Smooth muscle cell (in vitro differentiated cells): ENCODE measurements around the gene NUP160. TPM values are rescaled to one million over a fixed set of nuclear protein-coding genes. Genes with fewer than 3 reads are reported as not detected.

Source experiments
- DNase-seq: peaks from one replicate; lab custom pipeline; 2025; ENCODE audit not compliant: unreplicated experiment; lab: John Stamatoyannopoulos, UW
- H2AFZ ChIP-seq: fragments of 200-600 bp; sonication (generic); 2 replicates; pipeline ENCODE4 v1.6.0; 2016; ENCODE audit warnings: antibody characterized with exemption, low read depth, mild to moderate bottlenecking
- H3F3A ChIP-seq: fragments of 200-600 bp; sonication (generic); 2 replicates; pipeline ENCODE4 v1.6.0; 2017; ENCODE audit warnings: antibody characterized with exemption, low read depth
- H3K27ac ChIP-seq: fragments of 200-600 bp; sonication (generic); 2 replicates; pipeline ENCODE4 v1.5.1; 2016; ENCODE audit warnings: low read depth, mild to moderate bottlenecking
- H3K27me3 ChIP-seq: fragments of 200-600 bp; sonication (generic); 2 replicates; pipeline ENCODE4 v1.6.1; 2016; ENCODE audit warnings: low read depth, mild to moderate bottlenecking
- H3K36me3 ChIP-seq: fragments of 200-600 bp; sonication (generic); 2 replicates; pipeline ENCODE4 v1.5.1; 2016; ENCODE audit warnings: low read depth
- H3K4me1 ChIP-seq: fragments of 200-600 bp; sonication (generic); 2 replicates; pipeline ENCODE4 v1.5.1; 2016; ENCODE audit warnings: low read depth
- H3K4me2 ChIP-seq: fragments of 200-600 bp; sonication (generic); 2 replicates; pipeline ENCODE4 v1.6.0; 2016; ENCODE audit warnings: mild to moderate bottlenecking
- H3K4me3 ChIP-seq: fragments of 200-600 bp; sonication (generic); 2 replicates; pipeline ENCODE4 v1.5.1; 2016; ENCODE audit warnings: mild to moderate bottlenecking
- H3K79me2 ChIP-seq: fragments of 200-600 bp; sonication (generic); 2 replicates; pipeline ENCODE4 v1.6.0; 2016; ENCODE audit warnings: low read depth, mild to moderate bottlenecking
- H3K9ac ChIP-seq: fragments of 200-600 bp; sonication (generic); 2 replicates; pipeline ENCODE4 v1.6.0; 2016; ENCODE audit warnings: low read depth
- H3K9me3 ChIP-seq: fragments of 200-600 bp; sonication (generic); replicated peaks from 2 replicates; pipeline ENCODE4 v1.5.1; 2016; ENCODE audit warnings: low read depth
- H4K20me1 ChIP-seq: fragments of 200-600 bp; sonication (generic); 2 replicates; pipeline ENCODE4 v1.6.0; 2016; ENCODE audit warnings: low read depth
- CTCF ChIP-seq: fragments of 200-600 bp; sonication (generic); IDR thresholded peaks from 2 replicates; pipeline ENCODE4 v1.5.1; 2017; ENCODE audit warnings: borderline replicate concordance, mild to moderate bottlenecking, antibody characterized with exemption; ENCODE audit not compliant: insufficient read depth, poor library complexity, severe bottlenecking
- WGBS: methylation state at CpG from one replicate; pipeline ENCODE4 v1.1.7; 2016; ENCODE audit warnings: low lambda C conversion rate; 5-methylcytosine and 5-hydroxymethylcytosine counted together
- polyA plus RNA-seq: library from polyadenylated mRNA; unstranded; fragments of >200 nt; fragmentation: Nextera tagmentation; extraction: Ambion mirVana; gene quantifications from 2 replicates; pipeline ENCODE4 v1.2.1, GENCODE V29; 2016
- total RNA-seq: library from RNA; depleted of rRNA; stranded (reverse); fragments of >200 nt; gene quantifications from 2 replicates; pipeline ENCODE4 v1.2.3, GENCODE V29; 2014

The NUP160 gene
- total and polyA plus RNA-seq, 2 experiments from 2014 or later = 13.9 to 26.3 TPM

- no peak overlapping the region for H3K4me2 ChIP-seq
- H3K27ac ChIP-seq = no peak overlapping the region
- DNase-seq = no peak
- no peaks in the 10 kb centered on the region for H3K36me3 ChIP-seq
- H3K79me2 ChIP-seq = no peaks in the 10 kb centered on the region
- no peak overlapping the region for H3K4me3 ChIP-seq
- 60% methylated on average over 6 of the region's 6 CpGs for WGBS
- no peaks in the 10 kb centered on the region for H3K9me3 ChIP-seq
- H3K4me1 ChIP-seq = peaks cover 8% of the 10 kb centered on the region
- H3K27me3 ChIP-seq = no peaks in the 10 kb centered on the region
- peaks cover 16% of the 10 kb centered on the region for H3F3A ChIP-seq
- no peak overlapping the region for H2AFZ ChIP-seq
- H3K9ac ChIP-seq = no peak overlapping the region
- no peak for TF ChIP-seq CTCF
- H4K20me1 ChIP-seq = no peaks in the 10 kb centered on the region
These were observed 12.4 kb upstream of the NUP160 start for GRCh38 chr11:47860536-47860935.

GRCh38 chr11:47857892-47858543 is 9.9 kb upstream of the NUP160 start:
- Histone ChIP-seq H3K36me3 (no peaks in the 10 kb centered on the region), H4K20me1 (no peaks in the 10 kb centered on the region), H3K9me3 (no peaks in the 10 kb centered on the region), H3K4me1 (no peaks in the 10 kb centered on the region), H2AFZ (peak overlapping the region; percentile 4), H3K27me3 (no peaks in the 10 kb centered on the region), H3K9ac (no peak overlapping the region), H3F3A (peaks cover 8% of the 10 kb centered on the region), H3K79me2 (no peaks in the 10 kb centered on the region), H3K27ac (no peak overlapping the region), H3K4me3 (no peak overlapping the region), H3K4me2 (no peak overlapping the region)
- no peak for DNase-seq
- no peak for TF ChIP-seq CTCF
- WGBS = 78% methylated on average over 10 of the region's 10 CpGs

GRCh38 chr11:47857485-47857884 is 9.3 kb upstream of the NUP160 start:
- no peak for DNase-seq
- H3K9ac ChIP-seq = no peak overlapping the region
- peaks cover 4% of the 10 kb centered on the region for H3F3A ChIP-seq
- H3K4me1 ChIP-seq = no peaks in the 10 kb centered on the region
- H3K79me2 ChIP-seq = no peaks in the 10 kb centered on the region
- no peaks in the 10 kb centered on the region for H3K9me3 ChIP-seq
- no peak overlapping the region for H3K4me2 ChIP-seq
- no peak overlapping the region for H3K4me3 ChIP-seq
- 89% methylated on average over 2 of the region's 2 CpGs for WGBS
- no peak overlapping the region for H3K27ac ChIP-seq
- H3K27me3 ChIP-seq = no peaks in the 10 kb centered on the region
- H4K20me1 ChIP-seq = no peaks in the 10 kb centered on the region
- TF ChIP-seq CTCF = no peak
- no peak overlapping the region for H2AFZ ChIP-seq
- H3K36me3 ChIP-seq = no peaks in the 10 kb centered on the region

- Histone ChIP-seq H4K20me1 (no peaks in the 10 kb centered on the region), H3K9me3 (no peaks in the 10 kb centered on the region), H3K4me3 (no peak overlapping the region), H3K36me3 (no peaks in the 10 kb centered on the region), H3K4me2 (no peak overlapping the region), H2AFZ (no peak overlapping the region), H3K27me3 (no peaks in the 10 kb centered on the region), H3F3A (no peaks in the 10 kb centered on the region), H3K27ac (no peak overlapping the region), H3K9ac (no peak overlapping the region), H3K79me2 (no peaks in the 10 kb centered on the region), H3K4me1 (no peaks in the 10 kb centered on the region)
- DNase-seq = no peak
- no peak for TF ChIP-seq CTCF
- 39% methylated on average over 2 of the region's 2 CpGs for WGBS
These were observed 8.0 kb upstream of the NUP160 start for GRCh38 chr11:47856186-47856585.
